ENCODE data around the gene PRICKLE3. TPM values are rescaled to one million over a fixed set of nuclear protein-coding genes. Genes with fewer than 3 reads are reported as not detected.
"Not testable (repeated sequence)": the region's sequence is repeated elsewhere in the genome, so short reads cannot be mapped to it uniquely, and the experiment has no call there.

PRICKLE3 gene
- total RNA-seq, 2 donors from 2014 or later, result 11.5 to 15.1 TPM

DNA sequence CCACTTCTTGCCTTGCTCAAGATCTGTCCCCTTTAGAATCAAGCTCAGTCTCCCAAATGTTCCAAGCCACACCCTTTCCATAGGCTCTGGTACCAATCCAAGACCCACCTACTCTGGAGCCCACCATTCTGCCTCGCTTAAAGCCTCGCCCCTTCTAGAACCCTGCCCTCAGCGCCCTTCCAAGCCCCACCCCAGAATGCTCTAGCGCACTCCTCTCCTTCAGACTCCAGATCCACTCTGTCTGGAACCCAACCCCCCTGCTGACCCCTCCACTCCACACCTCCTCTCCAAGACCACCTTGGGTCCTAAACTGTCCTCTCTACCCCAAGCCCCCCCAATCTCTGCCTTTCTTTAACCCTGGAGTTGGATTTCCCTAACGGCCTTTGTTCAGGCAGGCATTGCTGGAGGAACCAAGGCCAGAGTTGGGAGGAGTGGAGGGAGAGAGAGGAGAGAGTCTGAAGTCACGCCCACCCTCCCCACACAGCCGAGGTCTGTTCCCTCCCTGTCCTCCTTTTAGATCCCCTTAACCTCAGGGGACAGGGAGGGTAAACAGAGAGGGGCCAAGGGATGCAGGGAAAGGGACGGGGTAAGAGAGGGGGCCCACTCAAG, 2.4 kb upstream of the PRICKLE3 start:
- no peak for ATAC-seq
- DNase-seq, result no peak
- intact Hi-C loops (cut with DNase I, micrococcal nuclease), result no loop called here

DNA sequence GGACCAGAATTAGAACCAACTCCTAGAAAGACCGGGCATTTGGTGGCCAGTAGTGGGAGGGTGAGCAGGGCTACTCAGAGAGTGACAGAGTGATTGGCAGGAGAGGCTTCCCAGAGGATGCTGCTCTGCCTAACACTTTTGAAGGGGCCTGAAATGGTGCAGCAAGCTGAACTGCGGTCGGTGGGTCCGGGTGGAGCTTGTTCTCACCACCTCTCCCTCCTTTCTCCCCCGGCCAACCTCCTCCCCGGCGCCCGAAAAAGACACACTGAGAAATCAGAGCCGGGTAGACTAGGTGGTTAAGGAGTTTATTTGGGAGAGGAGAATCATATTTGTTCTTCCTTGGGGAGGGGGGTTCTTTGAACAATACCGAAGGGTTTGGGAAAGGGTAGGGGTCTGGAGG, 1.4 kb upstream of the PRICKLE3 start:
- intact Hi-C loops (cut with DNase I, micrococcal nuclease), result no loop called here
- DNase-seq (no peak), ATAC-seq (no peak)

DNA sequence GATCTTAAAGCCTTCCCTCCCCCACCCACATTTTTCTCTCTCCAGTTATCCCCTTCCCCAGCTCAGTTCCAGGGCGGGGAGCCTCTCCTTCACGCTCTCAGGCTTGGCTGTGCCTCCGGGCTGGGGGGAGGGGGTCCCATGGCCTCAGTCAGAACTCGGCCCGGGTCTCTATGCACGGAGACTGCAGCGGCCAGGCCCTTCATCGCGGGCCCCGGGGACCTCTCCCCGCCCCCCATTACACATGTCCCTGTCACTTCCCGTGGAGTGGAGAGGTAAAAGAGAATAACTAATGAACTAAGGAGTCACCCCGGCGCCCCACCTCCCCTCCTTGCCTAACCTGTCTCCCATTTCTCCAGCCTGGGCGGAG, 838 bp upstream of the PRICKLE3 start:
- intact Hi-C loops (cut with DNase I, micrococcal nuclease), result no loop called here

DNA sequence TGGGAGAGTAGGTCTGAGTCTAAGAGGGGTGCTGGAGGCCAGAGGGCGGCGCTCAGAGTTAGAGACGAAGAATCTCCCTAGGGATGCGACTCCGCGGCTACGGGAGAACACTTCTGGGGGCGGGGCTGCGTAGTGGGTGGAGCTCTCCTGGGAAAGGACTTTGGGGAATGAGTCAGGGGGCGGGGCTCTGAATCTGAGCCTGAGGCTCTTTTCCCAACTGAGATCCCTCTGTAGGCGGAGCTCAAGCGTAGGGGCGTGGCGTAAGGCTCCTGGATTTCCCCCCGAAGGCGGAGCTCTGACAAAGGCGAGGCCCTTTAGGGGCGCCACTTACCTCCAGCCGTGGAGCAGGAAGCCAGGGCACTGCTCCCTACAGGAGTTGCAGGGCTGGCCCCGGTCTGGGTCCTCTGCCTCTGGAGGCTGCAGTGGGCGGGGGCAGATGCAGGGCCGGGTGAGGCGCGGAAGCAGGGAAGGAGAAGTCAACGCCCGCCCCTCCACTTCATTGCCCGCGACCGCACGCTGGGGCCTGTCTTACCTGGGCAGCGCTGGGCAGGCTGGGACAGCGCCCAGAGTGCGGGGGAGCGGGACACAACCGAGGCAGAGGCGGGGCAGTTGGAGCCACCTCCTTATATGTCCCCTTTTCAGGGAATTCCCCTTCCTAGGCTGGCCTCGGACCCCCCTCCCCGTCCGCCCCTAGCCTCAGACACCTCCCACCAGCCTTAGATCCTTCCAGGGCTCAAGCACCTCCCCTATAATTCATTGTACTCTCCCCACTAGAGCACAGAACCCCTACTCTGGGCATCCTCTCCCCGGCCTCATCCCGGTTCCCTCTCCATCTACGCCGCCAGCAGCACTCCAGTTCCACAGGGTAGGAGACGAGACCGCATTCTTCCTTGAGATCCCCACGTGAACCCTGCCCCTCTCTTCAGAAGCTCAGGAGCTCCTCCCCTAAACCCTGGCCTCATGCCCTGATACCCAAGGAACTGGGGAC, 1.6 kb downstream of the PRICKLE3 start:
- intact Hi-C loops (cut with DNase I, micrococcal nuclease), result no loop called here
- DNase-seq (peak; percentile 94 to 96), ATAC-seq (peak; percentile 81)

More for the DNA sequence above, 838 bp upstream of the PRICKLE3 start:
- ATAC-seq, result no peak
- DNase-seq, result no peak

DNA sequence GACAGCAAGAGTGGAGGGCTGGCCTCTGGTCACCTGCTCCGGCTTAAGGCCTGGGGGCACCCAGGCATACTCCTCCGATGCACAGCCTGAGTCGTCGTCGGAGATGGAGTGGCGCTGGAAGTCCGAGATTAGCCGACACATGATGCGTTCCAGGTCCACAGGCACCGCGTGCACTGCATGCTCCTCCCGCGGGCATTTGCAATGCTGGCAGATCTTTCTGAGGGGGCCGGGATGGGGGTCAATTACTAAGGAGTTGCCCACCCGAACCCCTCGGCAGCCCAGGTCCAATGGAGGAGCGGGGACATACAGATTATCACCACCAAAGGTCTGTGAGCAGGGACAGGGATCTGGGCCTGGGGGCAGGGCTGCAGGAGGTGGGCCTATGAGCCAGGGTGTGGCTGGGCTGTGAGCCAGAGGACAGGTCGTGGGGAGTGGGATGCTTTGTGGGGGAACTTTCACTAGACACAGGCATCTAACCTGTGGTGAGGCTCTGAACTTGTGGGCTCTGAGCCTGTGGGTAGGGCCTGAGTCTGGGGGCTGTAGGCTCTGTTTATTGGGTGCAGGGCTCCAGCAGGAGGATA, 2.4 kb downstream of the PRICKLE3 start:
- intact Hi-C loops (cut with DNase I, micrococcal nuclease), result no loop called here
- ATAC-seq (no peak), DNase-seq (no peak)

DNA sequence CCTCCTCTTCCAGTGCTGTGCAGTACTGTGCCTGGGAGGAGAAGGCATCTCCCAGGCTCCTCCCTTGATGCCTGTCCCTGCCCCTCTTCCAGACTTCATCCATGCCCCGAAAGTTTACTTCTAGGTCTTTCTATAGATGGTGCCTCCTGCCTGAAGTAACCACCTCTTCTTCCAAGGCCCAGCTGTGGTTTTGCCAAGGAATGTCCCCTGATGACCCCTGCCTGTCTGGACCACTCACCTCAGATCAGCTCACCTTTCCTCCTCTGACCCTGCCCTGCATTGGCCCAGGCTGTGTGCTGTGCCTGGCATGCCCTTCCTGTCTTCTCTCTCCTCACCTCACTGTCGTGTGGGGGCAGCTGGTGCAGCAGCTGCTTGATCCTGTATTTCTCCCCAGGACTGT, 6.8 kb downstream of the PRICKLE3 start:
- no peak for DNase-seq
- ATAC-seq, result no peak
- intact Hi-C loops (cut with DNase I, micrococcal nuclease), result no loop called here

DNA sequence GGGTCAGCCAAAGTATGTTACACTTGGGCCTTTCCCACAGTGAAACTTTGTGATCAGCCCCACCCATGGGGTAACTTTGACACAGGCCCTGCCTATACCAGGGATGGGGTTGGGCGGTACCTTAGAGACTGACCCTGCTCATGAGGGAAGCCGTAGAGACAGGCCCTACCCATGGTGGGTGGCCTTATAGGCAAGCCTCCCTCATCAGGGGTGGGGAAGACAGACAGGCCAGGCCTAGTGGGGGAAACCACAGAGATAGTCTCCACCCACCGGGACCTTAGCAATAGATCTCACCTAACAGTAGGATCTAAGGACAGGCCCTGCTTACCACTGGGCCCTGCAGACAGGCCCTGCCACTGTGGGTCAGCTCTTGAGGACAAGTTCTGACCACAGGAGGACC, 7.6 kb downstream of the PRICKLE3 start:
- no peak for DNase-seq
- ATAC-seq, result no peak

DNA sequence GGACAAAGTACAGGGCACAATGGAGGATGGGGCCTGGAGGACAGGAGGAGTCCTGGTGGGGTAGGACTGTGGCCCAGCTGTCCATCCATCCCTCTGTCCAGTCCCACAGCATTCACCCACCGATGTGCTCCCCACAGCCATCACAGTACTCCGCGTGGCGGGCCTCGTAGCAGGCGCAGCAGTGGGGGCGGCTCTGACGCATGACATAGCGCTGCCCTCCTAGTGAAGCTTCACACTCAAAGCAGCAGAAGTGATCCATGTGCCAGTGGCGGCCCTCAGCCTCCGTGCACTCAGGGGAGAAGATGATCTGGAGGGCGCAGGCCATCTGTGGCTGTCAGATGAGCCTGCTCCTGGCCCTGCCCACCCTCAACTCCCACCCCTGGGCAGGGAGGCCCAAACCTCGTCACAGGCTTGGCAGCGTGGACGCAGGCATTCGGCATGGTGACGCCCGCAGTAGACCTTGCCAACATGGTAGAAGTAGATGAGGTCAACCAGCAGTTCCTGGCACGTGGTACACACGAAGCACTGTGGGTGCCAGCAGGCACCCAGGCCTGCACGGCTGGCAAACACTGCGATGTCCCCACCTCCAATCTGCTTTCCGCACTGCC, 8.2 kb downstream of the PRICKLE3 start:
- no peak for ATAC-seq
- no peak for DNase-seq
- intact Hi-C loops (cut with DNase I, micrococcal nuclease), result no loop called here

More for the DNA sequence above, 7.6 kb downstream of the PRICKLE3 start:
- intact Hi-C loops (cut with DNase I, micrococcal nuclease), result no loop called here

DNA sequence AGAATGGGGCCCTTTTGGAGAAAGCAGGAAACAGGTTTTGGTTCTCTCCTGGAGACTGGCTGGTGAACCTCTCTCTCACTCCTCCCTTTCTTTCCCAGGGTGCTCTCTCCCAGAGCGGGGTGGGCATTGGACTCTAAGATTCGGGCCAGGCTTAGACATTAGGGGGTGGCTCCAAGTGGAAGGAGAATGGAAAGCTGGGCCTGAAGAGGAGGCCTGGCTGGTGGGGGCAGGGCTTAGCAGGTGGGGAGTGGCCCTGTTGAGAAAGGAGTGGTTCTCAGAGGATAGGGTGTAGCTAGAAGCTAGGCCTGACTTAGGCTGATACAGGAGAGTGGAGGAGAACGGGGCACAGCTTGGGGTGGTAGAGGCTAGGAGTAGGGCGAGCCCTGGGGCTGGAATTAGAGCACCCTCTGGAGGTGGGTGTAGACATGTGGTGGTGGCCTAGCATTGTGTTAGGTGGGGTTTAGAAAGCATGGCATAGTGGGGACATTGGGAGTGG, 8.8 kb downstream of the PRICKLE3 start:
- intact Hi-C loops (cut with DNase I, micrococcal nuclease), result no loop called here
- ATAC-seq (peak; percentile 70), DNase-seq (peak in 1 of 2 donors; percentile 52)

DNA sequence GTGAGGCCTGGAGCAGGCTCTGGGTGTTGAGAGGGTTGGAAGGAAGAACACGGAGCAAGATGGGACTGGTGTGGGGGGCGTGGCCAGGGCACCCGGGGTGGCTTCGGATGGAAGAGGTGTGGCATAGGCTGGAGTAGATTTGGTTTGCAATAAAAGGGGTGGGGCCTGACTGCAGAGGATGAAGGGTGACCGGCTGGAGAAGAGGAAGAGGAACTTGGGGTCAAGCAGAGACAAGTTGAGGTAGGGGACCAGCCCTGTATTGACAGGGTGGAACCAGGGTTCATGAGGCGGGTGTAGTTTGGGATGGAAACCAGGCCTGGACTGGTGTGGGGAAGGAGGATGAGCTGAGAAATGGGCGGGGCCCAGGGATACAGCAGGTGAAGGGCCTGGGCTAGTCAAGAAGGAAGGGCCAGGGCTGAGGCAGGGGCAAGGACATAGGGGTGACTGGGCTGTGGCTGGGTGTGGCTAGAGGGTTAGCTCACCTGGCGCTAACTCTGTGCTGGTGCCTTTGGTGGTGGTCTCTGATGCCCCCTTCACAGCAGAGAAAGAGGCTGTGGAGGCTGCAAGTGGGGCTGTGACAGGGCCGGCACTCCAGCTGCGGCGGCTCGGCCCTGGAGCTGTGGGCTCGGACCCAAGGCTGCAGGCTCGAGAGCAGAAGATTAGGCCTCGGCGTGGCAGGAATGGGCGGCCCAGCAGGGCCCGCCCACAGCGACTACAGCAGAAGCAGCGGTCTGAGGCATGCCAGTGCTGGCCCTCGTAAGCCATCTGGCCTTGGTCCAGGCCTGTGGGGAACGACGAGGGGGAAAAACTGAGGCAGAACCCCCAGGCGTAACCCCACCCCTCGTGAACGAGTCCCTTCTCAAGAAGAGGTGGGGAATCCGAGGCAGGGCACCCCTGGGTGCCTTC, 9.5 kb downstream of the PRICKLE3 start:
- DNase-seq (peak; percentile 58 to 62), ATAC-seq (peak; percentile 46)
- intact Hi-C loops (cut with DNase I, micrococcal nuclease), result no loop called here

DNA sequence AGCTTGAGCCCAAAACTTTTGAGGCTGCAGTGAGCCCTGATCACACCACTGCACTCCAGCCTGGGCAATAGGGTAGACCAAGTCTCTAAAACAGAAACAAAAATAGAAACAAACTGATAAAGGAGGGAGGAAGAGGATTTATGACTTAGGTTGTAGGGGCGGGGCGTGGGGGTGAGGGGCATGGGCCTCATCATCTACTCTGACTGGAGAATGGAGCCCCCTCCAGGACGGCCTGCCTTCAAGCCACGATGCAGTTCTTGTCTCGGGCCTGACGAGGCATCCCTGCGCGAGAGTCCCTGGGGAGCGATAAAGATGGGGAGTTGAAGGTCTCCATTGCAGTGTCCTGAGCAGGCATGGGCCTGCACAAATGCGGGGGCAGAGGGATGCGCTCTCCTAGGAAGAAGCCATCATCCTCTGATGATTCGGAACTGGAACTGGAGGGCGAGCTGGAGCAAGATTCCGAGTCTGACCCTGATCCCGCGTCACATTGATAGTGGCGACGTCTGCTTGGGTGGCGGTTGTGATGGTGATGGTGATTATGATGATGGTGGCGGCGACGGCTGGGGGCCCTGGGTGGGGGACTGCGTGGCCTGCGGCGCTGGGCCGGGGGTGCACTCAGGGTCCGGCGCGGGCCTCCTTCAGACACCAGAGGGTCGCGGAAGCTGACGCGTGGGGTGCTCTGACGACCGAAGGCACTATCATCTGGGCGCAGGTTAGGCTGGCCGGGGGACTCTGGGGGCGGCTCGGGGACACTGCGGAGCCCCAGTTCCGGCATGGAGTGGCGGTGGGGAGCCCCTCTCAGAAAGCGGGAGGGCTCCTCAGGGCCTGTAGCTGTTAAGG, 10.5 kb downstream of the PRICKLE3 start:
- no peak for ATAC-seq
- no peak for DNase-seq
- intact Hi-C loops (cut with DNase I, micrococcal nuclease), result no loop called here

DNA sequence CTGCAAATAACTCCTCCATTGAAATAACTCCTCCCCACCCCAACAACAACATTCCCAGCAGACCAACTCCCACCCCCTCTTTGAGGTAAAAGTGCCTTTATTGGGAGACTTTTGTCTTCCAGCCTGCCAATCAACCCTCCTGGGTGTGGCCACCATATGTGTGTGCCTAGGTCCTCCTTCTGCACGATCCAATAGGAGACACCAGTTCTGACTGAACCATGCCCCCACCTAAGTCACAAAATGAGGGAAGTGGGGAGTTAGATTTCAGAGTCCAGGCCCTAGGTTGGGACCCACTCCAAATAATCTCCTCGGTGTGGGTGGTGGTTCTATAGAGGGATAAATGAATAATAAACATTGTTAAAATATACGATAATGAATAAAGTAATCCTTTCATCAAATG, 11.4 kb downstream of the PRICKLE3 start:
- intact Hi-C loops (cut with DNase I, micrococcal nuclease), result no loop called here
- no peak for DNase-seq
- no peak for ATAC-seq

DNA sequence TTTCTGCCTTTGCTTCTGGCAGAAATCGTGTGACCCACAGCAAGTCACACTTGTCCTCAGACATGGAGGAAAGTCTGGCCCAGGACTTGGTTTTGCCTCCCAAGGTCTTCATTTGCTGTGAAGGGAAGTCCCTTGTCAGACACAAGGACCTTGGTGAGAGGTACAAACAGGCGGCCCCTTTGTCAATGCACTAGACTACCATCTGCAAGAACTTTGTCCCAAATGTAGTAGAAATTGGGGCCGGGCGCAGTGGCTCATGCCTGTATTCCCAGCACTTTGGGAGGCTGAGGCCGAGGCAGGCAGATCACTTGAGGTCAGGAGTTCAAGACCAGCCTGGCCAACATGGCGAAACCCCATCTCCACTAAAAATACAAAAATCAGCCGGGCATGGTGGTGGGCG, 12.6 kb downstream of the PRICKLE3 start:
- not testable (repeated sequence) for ATAC-seq

DNA sequence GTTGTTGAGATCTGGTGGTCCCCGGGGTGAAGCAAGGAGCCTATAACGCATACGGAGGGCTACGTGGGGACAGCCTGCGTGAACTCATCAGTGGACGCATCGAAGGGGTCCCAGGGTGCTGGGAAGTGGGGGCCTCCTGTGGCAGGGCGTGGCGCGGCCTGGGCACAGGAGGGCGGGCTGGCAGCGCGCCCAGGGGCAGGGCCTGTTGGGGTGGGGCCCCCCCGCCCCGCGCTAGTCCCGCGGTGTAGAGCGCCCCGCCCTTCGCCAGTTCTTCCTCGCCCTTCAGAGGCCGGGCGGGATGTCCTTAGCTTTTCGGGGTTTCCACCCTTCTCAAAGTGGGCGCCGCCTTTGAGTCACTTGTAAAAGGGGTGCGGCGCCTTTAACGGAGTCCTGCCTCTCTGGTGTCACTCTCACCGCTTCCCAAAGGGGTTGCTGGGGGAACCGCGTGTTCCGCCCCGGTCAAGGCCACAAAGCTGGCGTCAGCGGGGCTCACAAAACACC, 13.8 kb downstream of the PRICKLE3 start:
- DNase-seq, result peak; percentile 86 to 87
- peak; percentile 77 for ATAC-seq
- intact Hi-C loops (cut with DNase I, micrococcal nuclease), result no loop called here

More for the DNA sequence above, 12.6 kb downstream of the PRICKLE3 start:
- intact Hi-C loops (cut with DNase I, micrococcal nuclease); DNase-seq: not testable (repeated sequence)

DNA sequence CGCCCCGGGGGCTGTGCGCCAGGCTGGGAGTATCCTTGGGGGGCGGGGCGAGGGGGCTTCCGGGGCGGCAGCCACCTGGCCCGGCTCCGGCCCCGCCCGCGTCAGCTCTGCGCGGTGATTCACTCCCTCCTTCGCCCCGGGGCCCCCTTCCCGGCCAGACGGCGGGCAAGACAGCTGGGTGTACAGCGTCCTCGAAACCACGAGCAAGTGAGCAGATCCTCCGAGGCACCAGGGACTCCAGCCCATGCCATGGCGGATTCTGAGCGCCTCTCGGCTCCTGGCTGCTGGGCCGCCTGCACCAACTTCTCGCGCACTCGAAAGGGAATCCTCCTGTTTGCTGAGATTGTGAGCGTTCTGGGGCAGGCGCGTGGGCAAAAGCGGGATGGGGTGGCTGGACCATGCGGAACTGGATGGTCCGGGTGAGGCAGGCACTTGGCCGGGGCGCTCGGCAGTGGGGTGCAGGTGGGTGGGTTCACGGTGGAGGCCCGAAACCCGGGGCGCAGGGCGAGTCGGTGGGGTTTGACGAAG, 14.4 kb downstream of the PRICKLE3 start, which contains the start of gene PLP2:
TSS of gene PLP2 (plus strand) at position 147 of the 528 bp plus-strand sequence. CDS start at position 250, 103 bp downstream.
- intact Hi-C loops (cut with DNase I, micrococcal nuclease), result no loop called here
- DNase-seq (peak; percentile 65 to 73), ATAC-seq (peak; percentile 48)

DNA sequence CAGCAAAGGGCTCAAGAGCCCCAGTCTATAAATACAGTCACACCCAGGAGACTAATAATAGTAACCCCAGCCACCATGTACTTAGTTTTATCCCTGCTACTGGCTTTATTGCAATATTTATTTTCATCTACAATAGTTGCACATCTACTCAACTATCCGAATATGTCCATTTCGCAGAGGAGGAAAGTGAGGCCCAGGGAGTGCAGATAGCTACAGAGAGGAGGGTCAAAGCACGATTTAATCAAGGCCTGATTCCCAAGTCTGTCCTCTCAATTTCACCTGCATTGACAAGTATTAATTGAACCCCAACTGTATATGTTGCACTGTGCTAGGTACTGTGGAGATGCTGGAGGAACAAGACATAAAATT, 18.4 kb downstream of the PRICKLE3 start:
- ATAC-seq (no peak), DNase-seq (no peak)
- intact Hi-C loops (cut with DNase I, micrococcal nuclease), result no loop called here

Measured in left colon (tissue), 2 donors.